ENCODE data around the gene ZNF276.

DNA sequence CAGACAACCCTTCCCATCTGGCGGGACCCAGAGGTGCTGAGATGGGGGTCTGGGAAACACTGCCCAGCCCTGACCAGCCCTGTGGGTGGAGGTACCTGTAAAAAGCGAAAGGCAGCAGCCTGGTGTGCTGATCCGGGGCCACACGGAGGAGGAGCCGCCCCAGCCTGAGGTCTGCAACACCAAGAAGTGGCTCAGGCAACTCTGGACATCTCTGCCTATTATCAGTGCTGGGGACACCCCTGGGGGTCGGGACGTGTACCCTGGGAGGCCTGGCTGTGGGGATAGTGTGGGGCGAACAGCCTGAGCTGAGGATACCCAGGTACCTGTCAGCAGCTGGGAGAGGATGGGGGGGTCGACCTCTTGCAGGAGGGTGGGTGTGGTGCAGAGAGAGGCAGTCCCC, 18.0 kb downstream of the ZNF276 start:
- TF ChIP-seq ARNT (IDR thresholded peaks at IDR 0.05) = no peak
- TF ChIP-seq FOXA1 (IDR thresholded peaks at IDR 0.05) = no peak
- TF ChIP-seq, protein P1, sequence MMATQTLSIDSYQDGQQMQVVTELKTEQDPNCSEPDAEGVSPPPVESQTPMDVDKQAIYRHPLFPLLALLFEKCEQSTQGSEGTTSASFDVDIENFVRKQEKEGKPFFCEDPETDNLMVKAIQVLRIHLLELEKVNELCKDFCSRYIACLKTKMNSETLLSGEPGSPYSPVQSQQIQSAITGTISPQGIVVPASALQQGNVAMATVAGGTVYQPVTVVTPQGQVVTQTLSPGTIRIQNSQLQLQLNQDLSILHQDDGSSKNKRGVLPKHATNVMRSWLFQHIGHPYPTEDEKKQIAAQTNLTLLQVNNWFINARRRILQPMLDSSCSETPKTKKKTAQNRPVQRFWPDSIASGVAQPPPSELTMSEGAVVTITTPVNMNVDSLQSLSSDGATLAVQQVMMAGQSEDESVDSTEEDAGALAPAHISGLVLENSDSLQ (IDR thresholded peaks at IDR 0.05) = no peak
- no peak for TF ChIP-seq NFRKB (IDR thresholded peaks at IDR 0.05)
- TF ChIP-seq SP1 (IDR thresholded peaks at IDR 0.05) = no peak
- TF ChIP-seq L3MBTL2 (conservative IDR thresholded peaks at IDR 0.05) = no peak
- no peak for TF ChIP-seq BHLHE40 (IDR thresholded peaks at IDR 0.05; ENCODE audit: borderline replicate concordance)
- no peak for TF ChIP-seq SUZ12 (IDR thresholded peaks at IDR 0.05)
- TF ChIP-seq LEF1 (IDR thresholded peaks at IDR 0.05; ENCODE audit: borderline replicate concordance) = no peak
- no peak for TF ChIP-seq TARDBP (IDR thresholded peaks at IDR 0.05)
- TF ChIP-seq ZNF384 (IDR thresholded peaks at IDR 0.05) = no peak
- no peak for TF ChIP-seq FOXK2 (IDR thresholded peaks at IDR 0.05)

Measured in HEK293T (cell line).